ENCODE measurements around the gene CEP104. TPM values are rescaled to one million over a fixed set of nuclear protein-coding genes. Genes with fewer than 3 reads are reported as not detected.

The CEP104 gene
- total and polyA plus RNA-seq, 9 of the 15 experiments (the other 6 are each of a cell fraction or from before 2014, with no cell fraction given): 11.2 to 63.4 (median 42.6) TPM

DNA sequence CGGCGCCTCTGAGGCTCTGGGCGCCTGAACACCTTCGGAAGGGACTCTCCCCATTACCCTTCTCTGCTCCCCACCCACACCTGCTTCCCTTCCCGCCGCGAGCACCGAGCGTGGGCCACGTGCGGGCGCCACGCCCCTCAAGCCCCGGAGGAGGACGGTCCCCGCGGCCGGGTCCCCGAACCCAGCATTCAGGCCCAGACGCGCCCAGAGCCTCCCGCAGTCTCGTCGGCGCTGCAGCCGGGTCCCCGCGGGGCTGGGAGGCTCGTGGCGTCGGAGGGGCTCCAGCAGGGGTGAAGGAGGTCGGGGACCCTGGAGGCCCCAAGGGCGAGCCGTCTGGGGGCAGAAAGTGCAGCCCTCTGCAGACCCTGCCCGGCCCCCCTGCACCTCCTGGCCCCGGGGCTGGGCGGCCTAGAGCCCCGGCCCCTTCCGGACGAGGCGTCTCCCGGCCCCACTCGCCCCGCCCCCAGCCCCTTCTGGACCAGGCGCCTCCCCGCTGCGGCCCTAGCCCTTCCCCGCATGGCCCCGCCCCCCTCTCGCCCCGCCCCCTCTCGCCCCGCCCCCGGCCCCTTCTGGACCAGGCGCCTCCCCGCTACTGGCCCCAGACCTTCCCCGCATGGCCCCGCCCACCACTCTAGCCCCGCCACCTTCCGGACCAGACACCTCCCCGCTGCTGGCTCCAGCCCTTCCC is 84.8 kb downstream of the CEP104 start (continued):
- TF ChIP-seq ETS2 (tag; IDR thresholded peaks at IDR 0.05; ENCODE audit: borderline replicate concordance, poor library complexity, severe bottlenecking) (no peak), SRSF3 (IDR thresholded peaks at IDR 0.05; ENCODE audit: insufficient read depth, low read length) (no peak), NFE2L1 (tag; IDR thresholded peaks at IDR 0.05; ENCODE audit: borderline replicate concordance, low read depth) (no peak), MEF2D (tag; conservative IDR thresholded peaks at IDR 0.05; ENCODE audit: low read depth) (no peak), FOXJ3 (CRISPR knock-in tag; IDR thresholded peaks at IDR 0.05) (no peak), ZFX (CRISPR knock-in tag; IDR thresholded peaks at IDR 0.05) (peak; percentile 80), BRD4 (IDR thresholded peaks at IDR 0.05) (no peak), MYBL2 (IDR thresholded peaks at IDR 0.05; ENCODE audit: low read depth) (no peak), MYBL2 (CRISPR knock-in tag; IDR thresholded peaks at IDR 0.05; ENCODE audit: borderline replicate concordance) (no peak), HNRNPH1 (optimal IDR thresholded peaks at IDR 0.05; ENCODE audit: low read depth, low read length) (no peak), PYGO2 (tag; IDR thresholded peaks at IDR 0.05) (no peak), FOS (IDR thresholded peaks at IDR 0.05; ENCODE audit: extremely low read depth, insufficient read length) (no peak), ZNF121 (CRISPR knock-in tag; conservative IDR thresholded peaks at IDR 0.05) (no peak), BACH1 (tag; IDR thresholded peaks at IDR 0.05) (no peak), HIVEP1 (CRISPR knock-in tag; IDR thresholded peaks at IDR 0.05) (no peak), CBX1 (IDR thresholded peaks at IDR 0.05; ENCODE audit: low read depth) (peak; percentile 23; the same call in 1 of the 2 replicates), ZNF764 (CRISPR knock-in tag; IDR thresholded peaks at IDR 0.05; ENCODE audit: low read depth) (no peak), ZNF232 (CRISPR knock-in tag; IDR thresholded peaks at IDR 0.05) (no peak), ZNF79 (CRISPR knock-in tag; IDR thresholded peaks at IDR 0.05; ENCODE audit: low read depth) (no peak), POLR2H (tag; IDR thresholded peaks at IDR 0.05; ENCODE audit: low read depth) (no peak)
- TF ChIP-seq, protein P1, sequence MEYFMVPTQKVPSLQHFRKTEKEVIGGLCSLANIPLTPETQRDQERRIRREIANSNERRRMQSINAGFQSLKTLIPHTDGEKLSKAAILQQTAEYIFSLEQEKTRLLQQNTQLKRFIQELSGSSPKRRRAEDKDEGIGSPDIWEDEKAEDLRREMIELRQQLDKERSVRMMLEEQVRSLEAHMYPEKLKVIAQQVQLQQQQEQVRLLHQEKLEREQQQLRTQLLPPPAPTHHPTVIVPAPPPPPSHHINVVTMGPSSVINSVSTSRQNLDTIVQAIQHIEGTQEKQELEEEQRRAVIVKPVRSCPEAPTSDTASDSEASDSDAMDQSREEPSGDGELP (CRISPR knock-in tag; IDR thresholded peaks at IDR 0.05; ENCODE audit: borderline replicate concordance): peak; percentile 73; the same call in 1 of the 2 replicates
- TF ChIP-seq, protein P2, sequence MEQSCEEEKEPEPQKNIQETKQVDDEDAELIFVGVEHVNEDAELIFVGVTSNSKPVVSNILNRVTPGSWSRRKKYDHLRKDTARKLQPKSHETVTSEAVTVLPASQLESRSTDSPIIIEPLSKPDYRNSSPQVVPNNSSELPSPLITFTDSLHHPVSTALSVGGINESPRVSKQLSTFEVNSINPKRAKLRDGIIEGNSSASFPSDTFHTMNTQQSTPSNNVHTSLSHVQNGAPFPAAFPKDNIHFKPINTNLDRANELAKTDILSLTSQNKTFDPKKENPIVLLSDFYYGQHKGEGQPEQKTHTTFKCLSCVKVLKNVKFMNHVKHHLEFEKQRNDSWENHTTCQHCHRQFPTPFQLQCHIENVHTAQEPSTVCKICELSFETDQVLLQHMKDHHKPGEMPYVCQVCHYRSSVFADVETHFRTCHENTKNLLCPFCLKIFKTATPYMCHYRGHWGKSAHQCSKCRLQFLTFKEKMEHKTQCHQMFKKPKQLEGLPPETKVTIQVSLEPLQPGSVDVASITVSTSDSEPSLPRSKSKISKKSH (CRISPR knock-in tag; IDR thresholded peaks at IDR 0.05): no peak
- TF ChIP-seq, protein P3, sequence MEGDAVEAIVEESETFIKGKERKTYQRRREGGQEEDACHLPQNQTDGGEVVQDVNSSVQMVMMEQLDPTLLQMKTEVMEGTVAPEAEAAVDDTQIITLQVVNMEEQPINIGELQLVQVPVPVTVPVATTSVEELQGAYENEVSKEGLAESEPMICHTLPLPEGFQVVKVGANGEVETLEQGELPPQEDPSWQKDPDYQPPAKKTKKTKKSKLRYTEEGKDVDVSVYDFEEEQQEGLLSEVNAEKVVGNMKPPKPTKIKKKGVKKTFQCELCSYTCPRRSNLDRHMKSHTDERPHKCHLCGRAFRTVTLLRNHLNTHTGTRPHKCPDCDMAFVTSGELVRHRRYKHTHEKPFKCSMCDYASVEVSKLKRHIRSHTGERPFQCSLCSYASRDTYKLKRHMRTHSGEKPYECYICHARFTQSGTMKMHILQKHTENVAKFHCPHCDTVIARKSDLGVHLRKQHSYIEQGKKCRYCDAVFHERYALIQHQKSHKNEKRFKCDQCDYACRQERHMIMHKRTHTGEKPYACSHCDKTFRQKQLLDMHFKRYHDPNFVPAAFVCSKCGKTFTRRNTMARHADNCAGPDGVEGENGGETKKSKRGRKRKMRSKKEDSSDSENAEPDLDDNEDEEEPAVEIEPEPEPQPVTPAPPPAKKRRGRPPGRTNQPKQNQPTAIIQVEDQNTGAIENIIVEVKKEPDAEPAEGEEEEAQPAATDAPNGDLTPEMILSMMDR (IDR thresholded peaks at IDR 0.05 in 2 of 3, conservative IDR thresholded peaks at IDR 0.05 in 1 of 3; ENCODE audit: insufficient read depth in 2 of 3, low read depth in 1 of 3, low read length in 3 of 3): no peak
